Measurements from ENCODE around the gene C11orf65. TPM values are rescaled to one million over a fixed set of nuclear protein-coding genes. Genes with fewer than 3 reads are reported as not detected.

The C11orf65 gene
- total RNA-seq, 1 donor from 2014 or later = 0.46 TPM

GRCh38 chr11:108368134-108368533, 99.2 kb downstream of the C11orf65 start:
- Histone ChIP-seq H3K27ac (no peak overlapping the region), H3K9me3 (no peaks in the 10 kb centered on the region), H3K36me3 (peaks cover 23% of the 10 kb centered on the region), H3K4me1 (no peaks in the 10 kb centered on the region), H3K4me3 (no peak overlapping the region), H3K27me3 (no peaks in the 10 kb centered on the region)
- TF ChIP-seq CTCF (IDR thresholded peaks at IDR 0.05) = no peak
- ATAC-seq (no peak), DNase-seq (no peak)
- intact Hi-C loops (cut with DNase I) = no loop called here

- no peak overlapping the region for H3K4me3 ChIP-seq
- intact Hi-C loops (cut with DNase I) = no loop called here
- no peaks in the 10 kb centered on the region for H3K4me1 ChIP-seq
- no peak for TF ChIP-seq CTCF (IDR thresholded peaks at IDR 0.05)
- no peaks in the 10 kb centered on the region for H3K9me3 ChIP-seq
- ATAC-seq (no peak), DNase-seq (no peak)
- no peaks in the 10 kb centered on the region for H3K27me3 ChIP-seq
- no peak overlapping the region for H3K27ac ChIP-seq
- H3K36me3 ChIP-seq = peaks cover 23% of the 10 kb centered on the region
These were observed 103.2 kb downstream of the C11orf65 start for GRCh38 chr11:108364159-108364558.

GRCh38 chr11:108351468-108351867, 115.9 kb downstream of the C11orf65 start:
- Histone ChIP-seq H3K27me3 (no peaks in the 10 kb centered on the region), H3K27ac (no peak overlapping the region), H3K36me3 (peaks cover 85% of the 10 kb centered on the region), H3K4me1 (no peaks in the 10 kb centered on the region), H3K9me3 (no peaks in the 10 kb centered on the region), H3K4me3 (no peak overlapping the region)
- ATAC-seq = peak; percentile 25
- TF ChIP-seq CTCF (IDR thresholded peaks at IDR 0.05) = no peak
- intact Hi-C loops (cut with DNase I) = no loop called here
- DNase-seq = no peak

- intact Hi-C loops (cut with DNase I) = no loop called here
- H3K27ac ChIP-seq = no peak overlapping the region
- no peak overlapping the region for H3K4me3 ChIP-seq
- H3K27me3 ChIP-seq = no peaks in the 10 kb centered on the region
- H3K9me3 ChIP-seq = no peaks in the 10 kb centered on the region
- H3K36me3 ChIP-seq = peaks cover 36% of the 10 kb centered on the region
- DNase-seq (no peak), ATAC-seq (no peak)
- H3K4me1 ChIP-seq = no peaks in the 10 kb centered on the region
- TF ChIP-seq CTCF (IDR thresholded peaks at IDR 0.05) = no peak
These were observed 120.9 kb downstream of the C11orf65 start for GRCh38 chr11:108346451-108346850.

GRCh38 chr11:108345767-108346166, 121.6 kb downstream of the C11orf65 start:
- H3K27me3 ChIP-seq = no peaks in the 10 kb centered on the region
- no peak for TF ChIP-seq CTCF (IDR thresholded peaks at IDR 0.05)
- ATAC-seq = no peak
- H3K36me3 ChIP-seq = peaks cover 30% of the 10 kb centered on the region
- H3K4me3 ChIP-seq = no peak overlapping the region
- no peaks in the 10 kb centered on the region for H3K9me3 ChIP-seq
- no peaks in the 10 kb centered on the region for H3K4me1 ChIP-seq
- DNase-seq = no peak
- H3K27ac ChIP-seq = no peak overlapping the region
- intact Hi-C loops (cut with DNase I) = no loop called here

- Histone ChIP-seq H3K27me3 (no peaks in the 10 kb centered on the region), H3K4me3 (no peak overlapping the region), H3K36me3 (peaks cover 17% of the 10 kb centered on the region), H3K9me3 (no peaks in the 10 kb centered on the region), H3K27ac (no peak overlapping the region), H3K4me1 (no peaks in the 10 kb centered on the region)
- no peak for DNase-seq
- no peak for ATAC-seq
- intact Hi-C loops (cut with DNase I) = no loop called here
- TF ChIP-seq CTCF (IDR thresholded peaks at IDR 0.05) = no peak
These were observed 123.6 kb downstream of the C11orf65 start for GRCh38 chr11:108343714-108344113.

Data from upper lobe of right lung (tissue), 1 donor.